HG03457 (cell line): ENCODE data around the gene TBC1D1.

ENCODE experiments used
- ATAC-seq: cut with Tn5 transposase; IDR thresholded peaks from one replicate; pipeline ENCODE4 v1.9.1; 2021; ENCODE audit warnings: moderate number of reproducible peaks; ENCODE audit not compliant: unreplicated experiment

Gene TBC1D1

GRCh38 chr4:38036548-38036947 is 145.7 kb downstream of the TBC1D1 start:
- no peak for ATAC-seq

- ATAC-seq, result no peak
Measured at GRCh38 chr4:38037612-38038011, 146.7 kb downstream of the TBC1D1 start.

GRCh38 chr4:38040619-38041018 is 149.7 kb downstream of the TBC1D1 start:
- no peak for ATAC-seq

- ATAC-seq, result no peak
Measured at GRCh38 chr4:38044060-38044459, 153.2 kb downstream of the TBC1D1 start.

- no peak for ATAC-seq
Measured at GRCh38 chr4:38045289-38045988, 154.6 kb downstream of the TBC1D1 start.

- no peak for ATAC-seq
Measured at GRCh38 chr4:38046727-38047489, 156.0 kb downstream of the TBC1D1 start.

GRCh38 chr4:38049545-38050170 is 158.8 kb downstream of the TBC1D1 start:
- ATAC-seq, result no peak

GRCh38 chr4:38050560-38051350 is 159.9 kb downstream of the TBC1D1 start:
- no peak for ATAC-seq

- no peak for ATAC-seq
Measured at GRCh38 chr4:38055566-38055965, 164.7 kb downstream of the TBC1D1 start.

GRCh38 chr4:38056011-38056685 is 165.3 kb downstream of the TBC1D1 start:
- ATAC-seq, result no peak

GRCh38 chr4:38058151-38058550 is 167.3 kb downstream of the TBC1D1 start:
- no peak for ATAC-seq

GRCh38 chr4:38060829-38061431 is 170.0 kb downstream of the TBC1D1 start:
- ATAC-seq, result no peak

- no peak for ATAC-seq
Measured at GRCh38 chr4:38062088-38062775, 171.3 kb downstream of the TBC1D1 start.

GRCh38 chr4:38062776-38063097 is 171.9 kb downstream of the TBC1D1 start:
- no peak for ATAC-seq

- no peak for ATAC-seq
Measured at GRCh38 chr4:38065176-38065575, 174.3 kb downstream of the TBC1D1 start.

- no peak for ATAC-seq
Measured at GRCh38 chr4:38065900-38066299, 175.0 kb downstream of the TBC1D1 start.

- ATAC-seq, result no peak
Measured at GRCh38 chr4:38067499-38067898, 176.6 kb downstream of the TBC1D1 start.

- ATAC-seq, result no peak
Measured at GRCh38 chr4:38068107-38068506, 177.2 kb downstream of the TBC1D1 start.

- ATAC-seq, result no peak
Measured at GRCh38 chr4:38069271-38069760, 178.4 kb downstream of the TBC1D1 start.
